WTC11 (cell line): ENCODE data around the gene ARHGAP15. TPM values are rescaled to one million over a fixed set of nuclear protein-coding genes. Genes with fewer than 3 reads are reported as not detected.

Experiments used
- ATAC-seq: fragments of 200-7000 bp; cut with Tn5 transposase; 2 replicates; pipeline ENCODE4 v1.10.0; 2021; ENCODE audit warnings: mild to moderate bottlenecking, moderate library complexity
- CTCF ChIA-PET: fragments of 300-600 bp; sonication (Branson Sonifier 250); formaldehyde crosslinking; loops from one replicate; lab custom pipeline; 2021; ENCODE audit warnings: antibody characterized with exemption; lab: Charles Lee
- POLR2A ChIA-PET: fragments of 350-600 bp; sonication (Branson Sonifier 250); formaldehyde crosslinking; loops from one replicate; lab custom pipeline; 2021; ENCODE audit warnings: antibody characterized with exemption; lab: Charles Lee
- DNase-seq: peaks from one replicate; pipeline ENCODE4 v3.0.0; 2021; ENCODE audit warnings: low spot score
- H3K27ac Mint-ChIP-seq: 2 replicates; pipeline ENCODE4 v1.8.0; 2021; ENCODE audit warnings: mixed read lengths
- H3K27me3 Mint-ChIP-seq: 2 replicates; pipeline ENCODE4 v1.8.0; 2021; ENCODE audit warnings: low read depth, mild to moderate bottlenecking, moderate library complexity, mixed read lengths
- H3K36me3 Mint-ChIP-seq: 2 replicates; pipeline ENCODE4 v1.8.0; 2021; ENCODE audit warnings: mixed read lengths
- H3K4me1 Mint-ChIP-seq: 2 replicates; pipeline ENCODE4 v1.8.0; 2022; ENCODE audit warnings: mixed read lengths
- H3K4me3 Mint-ChIP-seq: 2 replicates; pipeline ENCODE4 v1.8.0; 2021; ENCODE audit warnings: mild to moderate bottlenecking, moderate library complexity, mixed read lengths
- H3K9me3 Mint-ChIP-seq: 2 replicates; pipeline ENCODE4 v1.8.0; 2021; ENCODE audit warnings: mixed read lengths
- ARID4B ChIP-seq: sonication (generic); formaldehyde crosslinking; IDR thresholded peaks from 2 replicates; pipeline ENCODE4 v1.8.0; 2023; ENCODE audit warnings: missing genetic modification reagents, mild to moderate bottlenecking, borderline replicate concordance
- ATF2 ChIP-seq: sonication (generic); formaldehyde crosslinking; IDR thresholded peaks from 2 replicates; pipeline ENCODE4 v1.8.1; 2022; ENCODE audit warnings: low read depth, missing genetic modification reagents, borderline replicate concordance
- CBFB ChIP-seq: sonication (generic); formaldehyde crosslinking; IDR thresholded peaks from 2 replicates; pipeline ENCODE4 v1.8.1; 2022; ENCODE audit warnings: mild to moderate bottlenecking, low read depth, missing genetic modification reagents
- ERG ChIP-seq: fragments of 250-450 bp; sonication (Bioruptor Pico); IDR thresholded peaks from 2 replicates; pipeline ENCODE4 v1.8.0; 2021; ENCODE audit warnings: mild to moderate bottlenecking
- FOXJ3 ChIP-seq: sonication (generic); formaldehyde crosslinking; IDR thresholded peaks from 2 replicates; pipeline ENCODE4 v1.9.0; 2021; ENCODE audit warnings: missing genetic modification reagents, mild to moderate bottlenecking, borderline replicate concordance
- FOXP1 ChIP-seq: sonication (generic); formaldehyde crosslinking; IDR thresholded peaks from 2 replicates; pipeline ENCODE4 v1.8.0; 2022; ENCODE audit warnings: missing genetic modification reagents, mild to moderate bottlenecking, moderate library complexity, borderline replicate concordance
- FOXP4 ChIP-seq: sonication (generic); formaldehyde crosslinking; IDR thresholded peaks from 2 replicates; pipeline ENCODE4 v1.8.0; 2022; ENCODE audit warnings: mild to moderate bottlenecking, missing genetic modification reagents
- HMGA2 ChIP-seq: fragments of 250-450 bp; sonication (Bioruptor Pico); IDR thresholded peaks from 2 replicates; pipeline ENCODE4 v1.4.0; 2021; ENCODE audit warnings: mild to moderate bottlenecking, moderate library complexity
- HMGXB4 ChIP-seq: sonication (generic); formaldehyde crosslinking; IDR thresholded peaks from 2 replicates; pipeline ENCODE4 v1.8.1; 2023; ENCODE audit warnings: mild to moderate bottlenecking, moderate library complexity, missing genetic modification reagents
- NFE2L1 ChIP-seq: sonication (generic); formaldehyde crosslinking; IDR thresholded peaks from 2 replicates; pipeline ENCODE4 v1.8.1; 2023; ENCODE audit warnings: missing genetic modification reagents
- NR2C2 ChIP-seq: sonication (generic); formaldehyde crosslinking; IDR thresholded peaks from 2 replicates; pipeline ENCODE4 v1.8.0; 2022; ENCODE audit warnings: mild to moderate bottlenecking, missing genetic modification reagents
- RORB ChIP-seq: fragments of 250-450 bp; sonication (Bioruptor Pico); IDR thresholded peaks from 2 replicates; pipeline ENCODE4 v1.9.0; 2021; ENCODE audit warnings: mild to moderate bottlenecking
- SMAD3 ChIP-seq: sonication (generic); formaldehyde crosslinking; IDR thresholded peaks from 2 replicates; pipeline ENCODE4 v1.8.0; 2022; ENCODE audit warnings: missing genetic modification reagents, mild to moderate bottlenecking, borderline replicate concordance
- TCF7 ChIP-seq: sonication (generic); formaldehyde crosslinking; IDR thresholded peaks from 2 replicates; pipeline ENCODE4 v1.8.0; 2022; ENCODE audit warnings: mild to moderate bottlenecking, low read depth, missing genetic modification reagents, moderate library complexity
- TP53 ChIP-seq: sonication (generic); formaldehyde crosslinking; IDR thresholded peaks from 2 replicates; pipeline ENCODE4 v1.8.1; 2023; ENCODE audit warnings: mild to moderate bottlenecking, missing genetic modification reagents
- ZMAT4 ChIP-seq: fragments of 250-450 bp; sonication (Bioruptor Pico); IDR thresholded peaks from 2 replicates; pipeline ENCODE4 v1.9.0; 2021; ENCODE audit warnings: mild to moderate bottlenecking
- ZNF121 ChIP-seq: sonication (generic); formaldehyde crosslinking; IDR thresholded peaks from 2 replicates; pipeline ENCODE4 v1.8.0; 2023; ENCODE audit warnings: missing genetic modification reagents
- ZNF219 ChIP-seq: sonication (generic); formaldehyde crosslinking; IDR thresholded peaks from 2 replicates; pipeline ENCODE4 v1.8.0; 2023; ENCODE audit warnings: missing genetic modification reagents, mild to moderate bottlenecking, borderline replicate concordance
- ZNF317 ChIP-seq: sonication (generic); formaldehyde crosslinking; IDR thresholded peaks from 2 replicates; pipeline ENCODE4 v1.8.1; 2023; ENCODE audit warnings: low read depth, mild to moderate bottlenecking, moderate library complexity, missing genetic modification reagents, borderline replicate concordance
- ZNF396 ChIP-seq: fragments of 250-450 bp; sonication (Bioruptor Pico); IDR thresholded peaks from 2 replicates; pipeline ENCODE4 v1.8.0; 2021; ENCODE audit warnings: mild to moderate bottlenecking, moderate library complexity, borderline replicate concordance
- ZNF512 ChIP-seq: sonication (generic); formaldehyde crosslinking; IDR thresholded peaks from 2 replicates; pipeline ENCODE4 v1.8.1; 2022; ENCODE audit warnings: missing genetic modification reagents, borderline replicate concordance
- ZNF671 ChIP-seq: fragments of 250-450 bp; sonication (Bioruptor Pico); IDR thresholded peaks from 2 replicates; pipeline ENCODE4 v1.8.0; 2021; ENCODE audit warnings: mild to moderate bottlenecking
- total RNA-seq: library from RNA; stranded (reverse); gene quantifications from 3 replicates; pipeline ENCODE4 v1.2.3, GENCODE V29; 2021

The ARHGAP15 gene
- total RNA-seq, 1 experiment from 2014 or later: 0.28 TPM

- TF ChIP-seq ERG (no peak), FOXJ3 (CRISPR knock-in tag) (no peak), ZNF317 (no peak), ZNF121 (CRISPR knock-in tag) (no peak), ARID4B (no peak), NFE2L1 (no peak)
- TF ChIP-seq, all 79 proteins: peak for 0
These were observed 232.1 kb downstream of the ARHGAP15 start (continued) for GRCh38 chr2:143361346-143361745.

- no peaks in the 10 kb centered on the region for H3K36me3 Mint-ChIP-seq
- peaks cover 3% of the 10 kb centered on the region; the same call in 1 of the 2 replicates for H3K4me1 Mint-ChIP-seq
- no peak overlapping the region for H3K4me3 Mint-ChIP-seq
- ChIA-PET CTCF (no interaction called here), POLR2A (no interaction called here)
- ATAC-seq (no peak), DNase-seq (no peak)
- no peaks in the 10 kb centered on the region for H3K9me3 Mint-ChIP-seq
- no peak overlapping the region for H3K27ac Mint-ChIP-seq
- no peak for TF ChIP-seq ZMAT4
- TF ChIP-seq HMGA2: no peak
- TF ChIP-seq ZNF219 (CRISPR knock-in tag): no peak
- no peak for TF ChIP-seq TCF7 (CRISPR knock-in tag)
- no peak for TF ChIP-seq TP53 (CRISPR knock-in tag)
- no peak for TF ChIP-seq ZNF396 (CRISPR knock-in tag)
- TF ChIP-seq SMAD3 (CRISPR knock-in tag): no peak
- TF ChIP-seq ZNF671 (CRISPR knock-in tag): no peak
- TF ChIP-seq RORB (CRISPR knock-in tag): no peak
- TF ChIP-seq FOXP4 (CRISPR knock-in tag): no peak
- no peak for TF ChIP-seq ZNF317
- H3K27me3 Mint-ChIP-seq: no peaks in the 10 kb centered on the region
These were observed 242.4 kb downstream of the ARHGAP15 start for GRCh38 chr2:143371616-143372015.

- ChIA-PET POLR2A (no interaction called here), CTCF (interaction anchor here (0.7 kb wide), 1 partner anchor 92 kb away, joined by 3 read pairs; no protein-coding TSS in a partner anchor)
- H3K4me3 Mint-ChIP-seq: no peak overlapping the region
- H3K4me1 Mint-ChIP-seq: peaks cover 3% of the 10 kb centered on the region; the same call in 1 of the 2 replicates
- H3K27ac Mint-ChIP-seq: no peak overlapping the region
- ATAC-seq: no peak
- no peaks in the 10 kb centered on the region for H3K36me3 Mint-ChIP-seq
- no peaks in the 10 kb centered on the region for H3K27me3 Mint-ChIP-seq
- no peak for DNase-seq
- H3K9me3 Mint-ChIP-seq: no peaks in the 10 kb centered on the region
- TF ChIP-seq NR2C2 (CRISPR knock-in tag) (no peak), CBFB (CRISPR knock-in tag) (no peak), ZNF512 (CRISPR knock-in tag) (no peak), HMGXB4 (CRISPR knock-in tag) (no peak), FOXP1 (CRISPR knock-in tag) (no peak), ATF2 (CRISPR knock-in tag) (no peak)
These were observed 246.2 kb downstream of the ARHGAP15 start for GRCh38 chr2:143375384-143375880.
